Glomerular endothelial cell (primary cell): Measurements from ENCODE around the gene COG7. TPM values are rescaled to one million over a fixed set of nuclear protein-coding genes. Genes with fewer than 3 reads are reported as not detected.
"Not testable (repeated sequence)": the region's sequence is repeated elsewhere in the genome, so short reads cannot be mapped to it uniquely, and the experiment has no call there.

Experiments used
- DNase-seq: peaks from one replicate; pipeline ENCODE4 v3.0.0-alpha.2; 2011; ENCODE audit warnings: low read depth, low spot score; ENCODE audit errors: extremely low read depth
- total RNA-seq: library from RNA; depleted of rRNA; stranded (reverse); fragments of >200 nt; gene quantifications from 2 replicates; pipeline ENCODE4 v1.2.3, GENCODE V29; 2015

The COG7 gene
- total RNA-seq, 1 donor from 2014 or later, result 21.8 TPM

GRCh38 chr16:23476289-23476688 is 23.3 kb upstream of the COG7 start:
- no peak for DNase-seq

- DNase-seq, result no peak
Observed at GRCh38 chr16:23469814-23470213, 16.8 kb upstream of the COG7 start.

GRCh38 chr16:23466162-23466885 is 13.3 kb upstream of the COG7 start:
- DNase-seq, result no peak

GRCh38 chr16:23465179-23465578 is 12.2 kb upstream of the COG7 start:
- no peak for DNase-seq

- DNase-seq, result no peak
Observed at GRCh38 chr16:23464196-23464595, 11.2 kb upstream of the COG7 start.

GRCh38 chr16:23462994-23463393 is 10.0 kb upstream of the COG7 start:
- DNase-seq, result not testable (repeated sequence)

- no peak for DNase-seq
Observed at GRCh38 chr16:23453338-23454052, 506 bp upstream of the COG7 start.

- no peak for DNase-seq
Observed at GRCh38 chr16:23452221-23452571, 793 bp downstream of the COG7 start.

- no peak for DNase-seq
Observed at GRCh38 chr16:23448392-23448791, 4.6 kb downstream of the COG7 start.

- DNase-seq, result not testable (repeated sequence)
Observed at GRCh38 chr16:23437542-23437941, 15.4 kb downstream of the COG7 start.

GRCh38 chr16:23436951-23437350 is 16.0 kb downstream of the COG7 start:
- DNase-seq, result no peak

GRCh38 chr16:23435500-23435899 is 17.5 kb downstream of the COG7 start:
- DNase-seq, result no peak

- DNase-seq, result peak; percentile 70
Observed at GRCh38 chr16:23434380-23434779, 18.6 kb downstream of the COG7 start.

GRCh38 chr16:23433261-23433920 is 19.6 kb downstream of the COG7 start:
- no peak for DNase-seq

GRCh38 chr16:23432176-23433128 is 20.5 kb downstream of the COG7 start:
- no peak for DNase-seq

GRCh38 chr16:23428351-23428750 is 24.6 kb downstream of the COG7 start:
- DNase-seq, result no peak

- no peak for DNase-seq
Observed at GRCh38 chr16:23424292-23424958, 28.6 kb downstream of the COG7 start.

GRCh38 chr16:23423496-23424049 is 29.4 kb downstream of the COG7 start:
- peak; percentile 99 for DNase-seq

- no peak for DNase-seq
Observed at GRCh38 chr16:23420011-23420410, 33.0 kb downstream of the COG7 start.

- no peak for DNase-seq
Observed at GRCh38 chr16:23416816-23417215, 36.2 kb downstream of the COG7 start.
